Measurements from ENCODE around the gene AP3B2. TPM values are rescaled to one million over a fixed set of nuclear protein-coding genes. Genes with fewer than 3 reads are reported as not detected.

The AP3B2 gene
- total RNA-seq, 2 experiments from 2014 or later, result 0.40 TPM; not detected in 1

DNA sequence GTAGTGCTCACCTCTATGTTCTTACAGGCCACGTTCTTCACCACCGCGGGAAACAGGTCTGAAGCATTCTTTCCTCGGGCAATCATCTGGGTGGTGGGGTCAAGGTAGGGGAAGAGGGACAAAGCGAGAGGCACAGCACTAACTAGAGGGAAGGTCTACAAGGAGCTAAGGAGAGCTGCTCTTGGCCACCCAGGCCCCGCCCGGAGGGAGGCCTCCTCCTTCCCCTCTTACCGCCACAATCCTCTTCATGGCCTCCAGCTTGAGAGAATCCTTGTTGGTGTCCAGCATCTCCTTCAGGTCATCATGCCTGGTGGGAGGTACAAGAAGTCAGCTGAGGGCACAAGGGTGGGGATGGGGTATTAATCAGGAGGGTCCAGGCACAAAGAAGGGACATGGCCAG is 20.5 kb downstream of the AP3B2 start:
- Mint-ChIP-seq H3K9me3 (no peaks in the 10 kb centered on the region), H3K4me3 (no peak overlapping the region), H3K36me3 (no peaks in the 10 kb centered on the region), H3K27ac (no peak overlapping the region), H3K4me1 (ENCODE audit: low read depth) (no peaks in the 10 kb centered on the region), H3K27me3 (no peaks in the 10 kb centered on the region)
- POLR2A ChIA-PET, result no interaction called here
- CTCF ChIA-PET, result no interaction called here
- intact Hi-C loops (cut with micrococcal nuclease), result no loop called here
- no peak for DNase-seq

- POLR2A ChIA-PET, result no interaction called here
- Mint-ChIP-seq H3K9me3 (no peaks in the 10 kb centered on the region), H3K4me1 (ENCODE audit: low read depth) (no peaks in the 10 kb centered on the region), H3K4me3 (no peak overlapping the region), H3K27me3 (no peaks in the 10 kb centered on the region), H3K36me3 (no peaks in the 10 kb centered on the region), H3K27ac (no peak overlapping the region)
- intact Hi-C loops (cut with micrococcal nuclease), result no loop called here
- CTCF ChIA-PET, result no interaction called here
- DNase-seq, result no peak
These were observed 21.0 kb downstream of the AP3B2 start for GRCh38 chr15:82688691-82689090.

DNA sequence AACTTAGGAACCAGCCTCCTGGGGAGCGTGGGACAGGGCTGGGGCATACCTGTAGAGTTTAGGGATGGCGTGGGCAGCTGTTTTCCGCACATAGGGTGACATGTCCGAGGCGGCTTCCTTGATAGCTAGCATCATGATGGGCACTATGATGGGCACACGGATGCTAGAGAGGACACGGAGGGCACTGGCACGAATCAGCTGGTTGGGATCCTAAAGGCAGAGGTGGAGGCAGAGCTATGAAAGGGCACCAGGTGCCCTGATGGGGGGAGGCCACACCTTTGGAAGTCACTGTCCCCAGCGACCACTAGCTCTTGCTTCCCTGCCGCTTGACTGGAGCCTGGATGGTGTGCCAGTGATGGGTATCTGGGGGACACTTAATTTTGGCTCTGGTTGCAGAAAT is 28.3 kb downstream of the AP3B2 start:
- no peak overlapping the region for H3K27ac Mint-ChIP-seq
- POLR2A ChIA-PET, result no interaction called here

GRCh38 chr15:82680200-82681102 is 29.2 kb downstream of the AP3B2 start:
- no peaks in the 10 kb centered on the region for H3K36me3 Mint-ChIP-seq
- peak overlapping the region; percentile 85 for H3K4me3 Mint-ChIP-seq
- ChIA-PET POLR2A (no interaction called here), CTCF (no interaction called here)
- DNase-seq, result peak; percentile 86
- H3K27me3 Mint-ChIP-seq, result no peaks in the 10 kb centered on the region
- H3K9me3 Mint-ChIP-seq, result no peaks in the 10 kb centered on the region
- H3K4me1 Mint-ChIP-seq (ENCODE audit: low read depth), result peaks cover 7% of the 10 kb centered on the region
- peak overlapping the region; percentile 29 for H3K27ac Mint-ChIP-seq
- intact Hi-C loops (cut with micrococcal nuclease), result loop anchor here (1.0 to 2.0 kb wide), 3 partner anchors 29 to 331 kb away; partner anchors contain the start of genes AP3B2, C15orf40 and RPS17

More for the DNA sequence above, 28.3 kb downstream of the AP3B2 start:
- Mint-ChIP-seq H3K27me3 (no peaks in the 10 kb centered on the region), H3K4me3 (peak overlapping the region; percentile 85), H3K4me1 (ENCODE audit: low read depth) (peaks cover 7% of the 10 kb centered on the region), H3K36me3 (no peaks in the 10 kb centered on the region), H3K9me3 (no peaks in the 10 kb centered on the region)
- intact Hi-C loops (cut with micrococcal nuclease), result loop anchor here (2.0 kb wide), 1 partner anchor 141 kb away; the partner anchor contains the start of gene RPS17
- no peak for DNase-seq
- CTCF ChIA-PET, result no interaction called here

DNA sequence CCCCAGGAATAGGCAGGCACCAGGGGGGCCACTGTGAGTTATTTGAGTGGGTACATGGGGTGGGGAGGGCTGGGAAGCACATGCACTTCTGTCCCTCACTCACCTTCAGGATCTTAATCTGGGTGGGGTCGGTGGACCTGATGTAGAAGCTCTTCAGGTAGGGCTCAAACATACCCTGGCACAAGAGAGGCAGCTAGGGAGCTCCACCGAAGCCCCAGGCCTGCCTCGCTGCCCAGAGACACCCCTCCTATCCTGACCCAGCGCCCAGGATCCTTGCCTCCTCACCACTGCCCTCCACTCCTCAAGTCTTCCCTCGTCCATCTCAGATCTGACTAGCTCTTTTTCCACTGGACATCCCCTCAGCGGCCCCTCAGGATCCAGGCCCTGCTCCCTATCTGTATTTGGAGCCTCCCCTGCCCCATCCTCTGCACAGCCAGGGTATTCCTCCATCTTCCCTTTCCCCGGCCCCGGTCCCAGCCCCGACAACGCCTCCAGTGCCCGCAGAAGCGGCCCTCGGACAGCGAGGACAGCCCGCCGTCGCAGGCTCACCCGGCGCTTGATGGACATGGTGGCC is 30.0 kb downstream of the AP3B2 start:
- Mint-ChIP-seq H3K9me3 (no peaks in the 10 kb centered on the region), H3K4me1 (ENCODE audit: low read depth) (peaks cover 7% of the 10 kb centered on the region), H3K27me3 (no peaks in the 10 kb centered on the region), H3K36me3 (no peaks in the 10 kb centered on the region), H3K4me3 (peak overlapping the region; percentile 85), H3K27ac (no peak overlapping the region)
- DNase-seq, result no peak
- POLR2A ChIA-PET, result no interaction called here
- intact Hi-C loops (cut with micrococcal nuclease), result loop anchor here (1.0 to 2.0 kb wide), 3 partner anchors 30 to 332 kb away; partner anchors contain the start of genes AP3B2, C15orf40 and RPS17
- CTCF ChIA-PET, result no interaction called here

- CTCF ChIA-PET, result no interaction called here
- DNase-seq, result no peak
- intact Hi-C loops (cut with micrococcal nuclease), result no loop called here
- H3K9me3 Mint-ChIP-seq, result no peaks in the 10 kb centered on the region
- no peak overlapping the region for H3K4me3 Mint-ChIP-seq
- no peaks in the 10 kb centered on the region for H3K27me3 Mint-ChIP-seq
- POLR2A ChIA-PET, result no interaction called here
- peaks cover 7% of the 10 kb centered on the region for H3K4me1 Mint-ChIP-seq (ENCODE audit: low read depth)
- no peak overlapping the region for H3K27ac Mint-ChIP-seq
- no peaks in the 10 kb centered on the region for H3K36me3 Mint-ChIP-seq
These were observed 31.9 kb downstream of the AP3B2 start for GRCh38 chr15:82677720-82678323.

DNA sequence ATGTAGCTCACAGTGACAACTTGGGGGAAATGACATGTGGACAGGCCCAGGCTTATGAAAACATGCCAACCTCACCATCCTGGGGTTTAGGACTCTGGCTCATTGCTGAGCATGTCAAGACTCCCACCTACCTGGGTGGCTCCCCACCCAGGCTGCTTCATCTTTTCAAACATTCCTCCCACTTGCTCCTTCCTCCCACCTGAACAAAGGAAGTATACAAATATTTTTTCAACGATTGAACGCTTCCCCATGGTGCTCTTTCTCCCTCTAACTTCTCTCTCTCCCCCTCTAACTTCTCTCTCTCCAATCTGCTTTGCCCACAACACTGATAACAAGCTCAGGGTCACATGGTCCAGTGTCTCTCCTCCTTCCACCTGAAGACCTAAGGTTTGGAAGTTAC is 34.8 kb downstream of the AP3B2 start:
- no peak for DNase-seq
- no peaks in the 10 kb centered on the region for H3K9me3 Mint-ChIP-seq
- no peak overlapping the region for H3K27ac Mint-ChIP-seq
- no peaks in the 10 kb centered on the region for H3K36me3 Mint-ChIP-seq
- no peak overlapping the region for H3K4me3 Mint-ChIP-seq
- intact Hi-C loops (cut with micrococcal nuclease), result no loop called here
- POLR2A ChIA-PET, result no interaction called here
- no peaks in the 10 kb centered on the region for H3K4me1 Mint-ChIP-seq (ENCODE audit: low read depth)
- CTCF ChIA-PET, result no interaction called here
- no peaks in the 10 kb centered on the region for H3K27me3 Mint-ChIP-seq

- no peaks in the 10 kb centered on the region for H3K4me1 Mint-ChIP-seq (ENCODE audit: low read depth)
- no peak overlapping the region for H3K4me3 Mint-ChIP-seq
- ChIA-PET CTCF (no interaction called here), POLR2A (interaction anchor here (0.6 kb wide), 1 partner anchor 97 kb away, joined by 3 read pairs; no protein-coding TSS in a partner anchor)
- H3K27me3 Mint-ChIP-seq, result no peaks in the 10 kb centered on the region
- no peak for DNase-seq
- intact Hi-C loops (cut with micrococcal nuclease), result no loop called here
- no peaks in the 10 kb centered on the region for H3K36me3 Mint-ChIP-seq
- no peaks in the 10 kb centered on the region for H3K9me3 Mint-ChIP-seq
- H3K27ac Mint-ChIP-seq, result no peak overlapping the region
These were observed 39.0 kb downstream of the AP3B2 start for GRCh38 chr15:82670699-82671098.

- intact Hi-C loops (cut with micrococcal nuclease), result no loop called here
- CTCF ChIA-PET, result no interaction called here
- H3K9me3 Mint-ChIP-seq, result no peaks in the 10 kb centered on the region
- H3K36me3 Mint-ChIP-seq, result no peaks in the 10 kb centered on the region
- no peak overlapping the region for H3K4me3 Mint-ChIP-seq
- POLR2A ChIA-PET, result no interaction called here
- H3K27me3 Mint-ChIP-seq, result peaks cover 8% of the 10 kb centered on the region
- H3K27ac Mint-ChIP-seq, result no peak overlapping the region
- DNase-seq, result no peak
- no peaks in the 10 kb centered on the region for H3K4me1 Mint-ChIP-seq (ENCODE audit: low read depth)
These were observed 43.1 kb downstream of the AP3B2 start for GRCh38 chr15:82666606-82667005.

- intact Hi-C loops (cut with micrococcal nuclease), result no loop called here
- H3K9me3 Mint-ChIP-seq, result no peaks in the 10 kb centered on the region
- H3K4me1 Mint-ChIP-seq (ENCODE audit: low read depth), result no peaks in the 10 kb centered on the region
- H3K4me3 Mint-ChIP-seq, result no peak overlapping the region
- no peak overlapping the region for H3K27ac Mint-ChIP-seq
- no peak for DNase-seq
- H3K27me3 Mint-ChIP-seq, result peaks cover 8% of the 10 kb centered on the region
- no peaks in the 10 kb centered on the region for H3K36me3 Mint-ChIP-seq
- ChIA-PET CTCF (no interaction called here), POLR2A (no interaction called here)
These were observed 45.7 kb downstream of the AP3B2 start for GRCh38 chr15:82664021-82664420.

GRCh38 chr15:82663186-82663600 is 46.5 kb downstream of the AP3B2 start:
- ChIA-PET CTCF (no interaction called here), POLR2A (no interaction called here)
- H3K27me3 Mint-ChIP-seq, result peaks cover 8% of the 10 kb centered on the region
- peak; percentile 58 for DNase-seq
- no peaks in the 10 kb centered on the region for H3K4me1 Mint-ChIP-seq (ENCODE audit: low read depth)
- H3K9me3 Mint-ChIP-seq, result no peaks in the 10 kb centered on the region
- intact Hi-C loops (cut with micrococcal nuclease), result no loop called here
- no peak overlapping the region for H3K27ac Mint-ChIP-seq
- no peaks in the 10 kb centered on the region for H3K36me3 Mint-ChIP-seq
- no peak overlapping the region for H3K4me3 Mint-ChIP-seq

DNA sequence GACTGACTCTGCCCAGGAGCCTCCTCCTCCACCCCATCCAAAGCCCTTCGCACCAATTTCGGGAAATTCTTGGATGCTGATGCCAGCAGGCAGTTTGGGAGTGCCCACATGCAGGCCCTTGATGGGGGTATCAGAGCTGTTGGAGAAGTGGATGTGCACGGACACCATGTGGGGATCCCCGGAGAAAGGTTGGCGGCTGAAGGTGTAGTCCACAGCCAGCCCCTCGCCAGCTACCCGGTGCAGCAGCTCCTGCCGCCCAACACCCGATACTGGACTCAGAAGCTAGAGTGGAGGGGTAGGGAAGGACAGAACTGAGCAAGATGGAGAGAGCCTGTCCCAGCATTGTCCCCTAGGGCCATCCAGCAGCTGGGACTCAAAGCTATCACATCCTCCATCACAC is 47.0 kb downstream of the AP3B2 start:
- ChIA-PET CTCF (no interaction called here), POLR2A (no interaction called here)
- H3K4me3 Mint-ChIP-seq, result no peak overlapping the region
- H3K4me1 Mint-ChIP-seq (ENCODE audit: low read depth), result no peaks in the 10 kb centered on the region
- H3K9me3 Mint-ChIP-seq, result no peaks in the 10 kb centered on the region
- no peaks in the 10 kb centered on the region for H3K36me3 Mint-ChIP-seq
- peaks cover 8% of the 10 kb centered on the region for H3K27me3 Mint-ChIP-seq
- no peak overlapping the region for H3K27ac Mint-ChIP-seq
- DNase-seq, result no peak
- intact Hi-C loops (cut with micrococcal nuclease), result no loop called here

All from activated CD4-positive, alpha-beta memory T cell treated with anti-CD3 and anti-CD28 coated beads for 36 hours (primary cell).